Adipocyte (in vitro differentiated cells): ENCODE results near the gene TSPEAR.
"Not testable (repeated sequence)": the region's sequence is repeated elsewhere in the genome, so short reads cannot be mapped to it uniquely, and the experiment has no call there.

Source experiments
- DNase-seq: peaks from one replicate; pipeline ENCODE4 v3.0.0-alpha.2; 2015; ENCODE audit warnings: low read depth
- H3K27me3 ChIP-seq: replicated peaks from 2 replicates; pipeline ENCODE4 v1.7.0; 2013; ENCODE audit warnings: mild to moderate bottlenecking, low read length, moderate library complexity; ENCODE audit not compliant: control insufficient read depth, insufficient read depth
- H3K36me3 ChIP-seq: 2 replicates; pipeline ENCODE4 v1.7.0; 2013; ENCODE audit warnings: low read length, mild to moderate bottlenecking, moderate library complexity; ENCODE audit not compliant: control insufficient read depth, insufficient read depth, severe bottlenecking
- H3K4me1 ChIP-seq: 2 replicates; pipeline ENCODE4 v1.7.0; 2013; ENCODE audit warnings: mild to moderate bottlenecking, low read length, moderate library complexity; ENCODE audit not compliant: control insufficient read depth, insufficient read depth
- H3K4me3 ChIP-seq: 2 replicates; pipeline ENCODE4 v1.7.0; 2013; ENCODE audit warnings: mild to moderate bottlenecking, low read length, moderate library complexity
- H3K9ac ChIP-seq: 2 replicates; pipeline ENCODE4 v1.7.0; 2013; ENCODE audit warnings: mild to moderate bottlenecking, low read length, moderate library complexity
- H3K9me3 ChIP-seq: 2 replicates; pipeline ENCODE4 v1.7.0; 2013; ENCODE audit warnings: mild to moderate bottlenecking, low read length, moderate library complexity; ENCODE audit not compliant: control insufficient read depth

TSPEAR gene

GRCh38 chr21:44653656-44654575 is 57.5 kb downstream of the TSPEAR start:
- Histone ChIP-seq H3K9me3 (peaks cover 14% of the 10 kb centered on the region), H3K4me1 (no peaks in the 10 kb centered on the region), H3K4me3 (no peak overlapping the region), H3K27me3 (peaks cover under 1% of the 10 kb centered on the region), H3K9ac (no peak overlapping the region), H3K36me3 (no peaks in the 10 kb centered on the region)
- DNase-seq = no peak

- no peaks in the 10 kb centered on the region for H3K27me3 ChIP-seq
- no peak for DNase-seq
Observed at GRCh38 chr21:44653123-44653522, 58.2 kb downstream of the TSPEAR start.

GRCh38 chr21:44650973-44651675 is 60.2 kb downstream of the TSPEAR start:
- H3K4me1 ChIP-seq = no peaks in the 10 kb centered on the region
- H3K9me3 ChIP-seq = peaks cover 7% of the 10 kb centered on the region
- H3K27me3 ChIP-seq = no peaks in the 10 kb centered on the region
- no peak overlapping the region for H3K4me3 ChIP-seq
- no peak overlapping the region for H3K9ac ChIP-seq
- no peak for DNase-seq
- H3K36me3 ChIP-seq = no peaks in the 10 kb centered on the region

More at GRCh38 chr21:44653123-44653522, 58.2 kb downstream of the TSPEAR start:
- Histone ChIP-seq H3K36me3 (no peaks in the 10 kb centered on the region), H3K4me1 (no peaks in the 10 kb centered on the region), H3K9me3 (peaks cover 14% of the 10 kb centered on the region), H3K4me3 (no peak overlapping the region), H3K9ac (no peak overlapping the region)

GRCh38 chr21:44650265-44650972 is 61.0 kb downstream of the TSPEAR start:
- Histone ChIP-seq H3K9ac (no peak overlapping the region), H3K27me3 (no peaks in the 10 kb centered on the region), H3K4me3 (no peak overlapping the region), H3K4me1 (no peaks in the 10 kb centered on the region), H3K9me3 (no peaks in the 10 kb centered on the region), H3K36me3 (no peaks in the 10 kb centered on the region)
- no peak for DNase-seq

GRCh38 chr21:44649521-44650100 is 61.8 kb downstream of the TSPEAR start:
- peaks cover 5% of the 10 kb centered on the region for H3K9me3 ChIP-seq
- H3K27me3 ChIP-seq = no peaks in the 10 kb centered on the region
- no peaks in the 10 kb centered on the region for H3K36me3 ChIP-seq
- no peak overlapping the region for H3K4me3 ChIP-seq
- no peak overlapping the region for H3K9ac ChIP-seq
- H3K4me1 ChIP-seq = no peaks in the 10 kb centered on the region
- DNase-seq = no peak

- Histone ChIP-seq H3K4me3 (no peak overlapping the region), H3K27me3 (no peaks in the 10 kb centered on the region), H3K9ac (no peak overlapping the region), H3K4me1 (no peaks in the 10 kb centered on the region), H3K9me3 (peaks cover 14% of the 10 kb centered on the region), H3K36me3 (no peaks in the 10 kb centered on the region)
- DNase-seq = no peak
Observed at GRCh38 chr21:44648557-44649311, 62.6 kb downstream of the TSPEAR start.

- H3K9ac ChIP-seq = no peak overlapping the region
- H3K36me3 ChIP-seq = no peaks in the 10 kb centered on the region
- DNase-seq = no peak
- H3K4me1 ChIP-seq = no peaks in the 10 kb centered on the region
- H3K27me3 ChIP-seq = no peaks in the 10 kb centered on the region
- peaks cover 22% of the 10 kb centered on the region for H3K9me3 ChIP-seq
- H3K4me3 ChIP-seq = no peak overlapping the region
Observed at GRCh38 chr21:44647222-44647552, 64.2 kb downstream of the TSPEAR start.

- H3K27me3 ChIP-seq, H3K9ac ChIP-seq, H3K4me1 ChIP-seq, DNase-seq, H3K4me3 ChIP-seq, H3K36me3 ChIP-seq: not testable (repeated sequence)
- peaks cover 24% of the 10 kb centered on the region for H3K9me3 ChIP-seq
Observed at GRCh38 chr21:44646366-44647221, 64.8 kb downstream of the TSPEAR start, which contains the start of gene KRTAP10-11. Gene KRTAP10-11, plus strand, starts transcription at chr21:44646414. Its CDS starts 45 bp downstream, at chr21:44646459.

GRCh38 chr21:44644878-44645277 is 66.5 kb downstream of the TSPEAR start:
- no peak for DNase-seq
- Histone ChIP-seq H3K4me1 (no peaks in the 10 kb centered on the region), H3K4me3 (no peak overlapping the region), H3K36me3 (no peaks in the 10 kb centered on the region), H3K9me3 (peaks cover 32% of the 10 kb centered on the region), H3K27me3 (no peaks in the 10 kb centered on the region), H3K9ac (no peak overlapping the region)
